COLO829 (cell line): ENCODE results near the gene SNAPC4.
"Not testable (repeated sequence)": the region's sequence is repeated elsewhere in the genome, so short reads cannot be mapped to it uniquely, and the experiment has no call there.

Experiments
- DNase-seq: peaks from one replicate; pipeline ENCODE4 v3.0.0; 2012; ENCODE audit warnings: low spot score

The SNAPC4 gene

DNA sequence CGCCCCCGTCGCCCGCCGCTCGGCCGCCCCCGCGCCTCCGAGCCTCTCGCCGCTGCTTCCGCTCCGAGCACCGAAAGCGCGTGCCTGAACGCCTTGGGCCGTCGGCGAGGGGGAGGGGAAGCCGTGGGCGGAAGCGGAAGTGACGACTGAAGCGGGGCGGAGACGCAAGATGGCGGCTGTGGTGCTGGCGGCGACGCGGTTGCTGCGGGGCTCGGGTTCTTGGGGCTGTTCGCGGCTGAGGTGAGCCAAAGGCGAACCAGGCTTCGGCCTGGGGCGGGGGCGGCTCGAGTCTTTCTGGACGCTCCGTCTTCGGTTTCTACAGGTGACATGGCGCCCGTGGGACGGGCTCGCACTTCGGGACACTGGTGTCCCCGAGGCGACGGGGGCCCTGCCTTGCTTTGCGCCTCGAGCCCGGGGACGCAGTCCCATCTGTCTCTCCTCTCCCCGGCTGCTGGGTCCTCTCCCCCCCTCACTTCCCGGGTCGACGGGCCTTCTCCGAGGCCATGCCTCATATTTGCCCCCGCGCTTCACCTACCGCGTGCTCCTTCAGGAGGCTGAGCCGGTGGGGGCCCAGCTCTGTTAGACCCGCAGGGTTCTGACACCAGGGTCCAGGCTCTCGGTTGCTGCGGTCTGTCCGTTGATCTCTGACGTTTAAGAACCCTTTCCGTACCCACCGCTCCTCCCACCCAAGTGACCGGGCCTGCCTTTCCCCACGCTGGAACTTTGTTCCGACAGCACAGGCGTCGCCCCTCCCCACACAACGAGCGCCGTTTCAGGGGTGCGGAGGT is 10.7 kb upstream of the SNAPC4 start, which contains the start of the genes ENTR1 and PMPCA:
ENTR1 (minus strand) TSS at position 115 of the 788 bp plus-strand sequence. CDS start 217 bp downstream, outside the sequence.
PMPCA (plus strand) TSS at position 159 of the 788 bp plus-strand sequence; CDS start at position 170, 11 bp downstream.
- peak; percentile 98 for DNase-seq

DNA sequence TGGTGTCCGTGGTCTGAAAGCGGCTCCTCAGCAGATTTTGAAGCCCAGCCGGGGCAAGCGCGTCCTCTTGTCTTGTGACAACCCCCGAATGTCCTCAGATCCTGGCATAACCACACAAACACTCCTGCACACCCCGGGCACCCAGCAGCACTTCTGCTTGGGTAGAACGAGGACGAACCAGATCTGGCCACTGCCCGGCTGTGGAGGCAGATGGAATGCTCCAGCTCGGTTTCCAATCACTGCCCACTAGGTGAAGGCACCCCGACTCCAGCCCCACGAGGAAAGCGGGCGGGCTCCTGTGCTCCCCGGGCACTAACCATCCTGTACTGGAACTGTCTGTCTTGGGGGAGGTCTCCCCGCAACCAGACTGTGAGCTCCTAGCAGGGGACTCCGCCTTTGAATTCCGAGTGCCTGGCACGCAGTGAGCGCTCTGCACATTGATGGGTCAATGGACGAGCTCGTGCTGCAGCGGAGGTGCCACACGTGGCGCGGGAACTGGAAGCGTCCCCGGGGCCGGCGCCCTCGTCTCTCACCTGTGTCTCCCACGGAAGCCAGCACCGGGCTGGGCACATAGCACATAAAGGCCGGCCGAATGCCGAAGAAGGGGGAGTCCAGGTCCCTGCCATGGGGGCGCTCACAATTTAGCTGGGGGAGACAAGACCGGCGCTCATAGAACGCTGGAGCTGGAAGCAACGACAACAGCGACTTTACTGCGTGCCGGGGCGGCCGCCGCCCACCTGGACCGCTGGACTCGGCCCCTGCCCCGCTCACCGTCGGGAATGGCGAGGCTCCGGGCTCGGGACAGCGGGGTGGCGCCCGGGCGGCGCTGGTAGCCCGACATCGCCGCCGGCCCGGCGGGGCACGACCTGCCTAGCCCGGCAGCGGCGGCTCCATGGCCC is 9.8 kb upstream of the SNAPC4 start:
- peak; percentile 51 for DNase-seq

DNA sequence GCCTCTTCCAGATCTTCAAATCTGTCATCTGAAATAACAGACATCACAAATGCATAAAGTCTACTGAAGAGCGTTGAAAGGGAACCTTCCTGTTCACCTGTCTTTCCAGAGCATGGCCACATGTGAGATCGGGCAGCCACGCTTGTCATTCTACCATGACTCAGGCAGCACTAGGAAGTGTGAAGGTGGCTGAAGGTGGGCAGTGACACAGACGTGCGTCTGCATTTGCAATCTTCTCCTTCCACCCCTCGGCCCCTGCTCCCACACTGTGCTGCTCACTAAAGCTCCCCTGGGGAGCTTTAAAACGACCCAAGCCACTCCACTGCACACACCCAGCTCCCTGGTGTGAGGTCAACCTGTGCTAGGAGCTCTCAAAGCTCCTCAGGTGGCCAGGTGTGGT is 7.9 kb upstream of the SNAPC4 start:
- DNase-seq = no peak

DNA sequence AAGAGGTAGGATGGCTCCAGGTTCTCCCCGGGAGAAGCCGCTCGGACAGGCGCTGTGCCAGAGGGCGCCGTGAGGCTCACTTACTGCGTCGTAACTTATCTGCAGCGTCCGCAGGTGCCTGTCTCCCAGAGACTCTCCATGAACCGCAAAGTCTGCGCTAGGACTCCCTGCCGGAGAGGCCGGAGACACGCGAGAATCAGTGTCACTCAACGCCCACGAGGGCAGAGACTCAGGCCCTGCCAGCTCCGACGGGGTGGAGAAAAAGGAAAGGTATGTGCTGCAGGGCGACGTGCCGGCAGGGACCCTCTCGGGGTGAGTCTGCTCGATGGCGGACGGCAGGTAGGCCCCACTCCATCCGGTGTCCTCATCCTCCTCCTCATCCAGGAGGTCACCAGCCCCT is 7.1 kb upstream of the SNAPC4 start:
- DNase-seq = not testable (repeated sequence)

DNA sequence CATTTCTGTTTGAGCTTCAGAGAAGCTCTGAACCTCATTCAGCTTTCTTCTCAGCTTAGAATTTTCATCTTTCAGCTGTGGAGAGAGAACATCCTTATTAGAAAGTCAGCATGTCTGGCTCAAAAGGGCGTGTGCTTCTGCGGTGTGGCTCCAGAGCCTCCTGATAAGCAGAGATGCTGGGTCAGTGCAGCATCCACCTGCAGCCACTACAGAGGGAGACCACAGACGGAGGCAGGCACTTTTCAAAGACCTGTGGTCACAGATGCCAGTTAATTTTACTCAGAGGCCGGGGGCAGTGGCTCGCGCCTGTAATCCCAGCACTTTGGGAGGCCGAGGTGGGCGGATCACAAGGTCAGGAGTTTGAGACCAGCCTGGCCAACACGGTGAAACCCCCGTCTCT is 5.9 kb upstream of the SNAPC4 start:
- DNase-seq = not testable (repeated sequence)

DNA sequence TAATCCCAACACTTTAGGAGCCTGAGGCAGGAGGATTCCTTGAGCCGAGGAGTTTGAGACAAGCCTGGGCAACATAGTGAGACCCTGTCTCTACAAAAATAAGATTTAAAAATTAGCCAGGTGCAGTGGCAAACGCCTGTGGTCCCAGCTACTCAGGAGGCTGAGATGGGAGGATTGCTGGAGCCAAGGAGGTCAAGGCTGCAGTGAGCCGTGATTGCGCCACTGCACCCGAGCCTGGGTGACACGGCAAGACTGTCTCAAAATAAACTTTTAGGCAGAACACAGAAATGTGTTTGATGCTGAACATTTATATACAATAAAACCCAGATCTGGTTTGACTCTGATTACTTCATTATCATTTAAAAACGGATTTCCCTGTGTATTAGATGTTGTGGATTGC is 5.5 kb upstream of the SNAPC4 start:
- no peak for DNase-seq

DNA sequence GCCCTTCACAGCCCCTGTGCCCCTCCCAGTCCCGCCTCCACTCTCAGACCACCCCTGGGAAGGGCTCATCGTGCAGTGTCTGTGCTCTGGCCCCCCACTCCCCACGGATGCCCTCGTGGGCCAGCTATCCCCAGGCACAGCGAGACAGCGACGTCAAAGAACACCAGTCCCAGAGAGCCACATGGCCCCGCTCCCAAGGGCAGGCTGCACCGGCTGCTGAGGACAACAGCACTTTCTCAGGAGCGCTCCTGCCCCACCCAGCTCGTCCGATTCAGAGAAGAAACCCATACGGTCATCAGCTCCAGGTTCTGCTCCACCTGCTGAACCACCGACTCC is 4.8 kb upstream of the SNAPC4 start:
- no peak for DNase-seq

DNA sequence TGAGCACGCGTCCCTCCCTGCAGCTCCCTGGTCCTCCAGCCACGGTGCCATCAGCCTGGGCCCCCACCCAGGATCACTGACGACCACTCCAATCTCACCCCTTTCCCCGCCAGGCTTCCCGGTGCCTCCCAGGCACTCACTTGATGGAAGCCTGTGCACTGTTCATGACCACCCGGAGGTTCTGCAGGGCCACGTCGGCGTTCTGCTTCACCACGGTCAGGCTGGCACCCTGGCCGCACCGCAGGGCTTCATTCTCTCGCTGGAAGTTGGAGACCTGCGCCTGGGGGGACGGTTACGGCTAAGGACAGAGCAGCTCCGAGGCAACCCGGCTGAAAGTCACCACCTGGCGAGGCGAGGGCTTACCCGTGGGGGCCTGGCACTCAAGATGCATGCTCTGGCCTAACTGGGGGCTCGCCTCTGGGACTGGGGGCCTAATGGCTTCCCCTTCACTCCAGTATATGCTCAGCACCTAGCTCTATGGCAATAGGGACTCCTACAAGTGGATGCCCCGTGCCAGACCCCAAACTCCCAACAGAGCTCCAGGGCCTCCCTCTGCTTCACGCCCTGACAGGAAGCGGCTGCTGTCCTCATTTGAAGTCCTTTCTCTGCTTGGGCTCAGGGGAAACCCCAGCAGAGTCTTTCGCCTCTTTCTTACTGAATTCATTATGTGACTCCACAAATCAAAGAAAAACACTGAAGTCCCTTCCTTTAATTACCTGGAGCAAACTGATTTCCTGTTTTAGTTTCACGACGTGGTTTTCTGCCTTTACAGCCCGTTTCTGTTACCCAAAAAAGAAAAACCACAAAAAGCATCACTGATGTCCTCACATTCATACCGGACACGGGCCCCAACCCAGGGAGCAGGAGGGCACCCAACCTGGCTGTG is 4.2 kb upstream of the SNAPC4 start:
- no peak for DNase-seq

DNA sequence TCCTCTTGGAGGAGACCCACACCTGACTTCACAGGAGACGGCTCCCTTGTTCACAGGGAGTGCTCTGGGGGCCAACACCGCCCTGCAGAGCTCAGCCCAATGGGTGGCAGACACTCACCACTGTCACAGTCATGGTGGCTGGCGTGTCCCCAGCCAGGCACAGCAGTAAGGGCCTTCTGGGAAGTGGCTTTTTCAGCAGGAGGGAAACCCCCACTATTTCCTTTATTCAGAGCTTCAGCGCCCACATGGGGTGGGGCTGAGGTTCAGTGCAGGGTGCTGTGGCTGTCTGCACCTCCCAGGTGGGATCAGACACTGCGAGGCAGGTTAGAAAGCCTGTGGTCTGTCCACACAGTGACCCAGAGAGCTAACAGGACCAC is 3.6 kb upstream of the SNAPC4 start:
- DNase-seq = no peak

DNA sequence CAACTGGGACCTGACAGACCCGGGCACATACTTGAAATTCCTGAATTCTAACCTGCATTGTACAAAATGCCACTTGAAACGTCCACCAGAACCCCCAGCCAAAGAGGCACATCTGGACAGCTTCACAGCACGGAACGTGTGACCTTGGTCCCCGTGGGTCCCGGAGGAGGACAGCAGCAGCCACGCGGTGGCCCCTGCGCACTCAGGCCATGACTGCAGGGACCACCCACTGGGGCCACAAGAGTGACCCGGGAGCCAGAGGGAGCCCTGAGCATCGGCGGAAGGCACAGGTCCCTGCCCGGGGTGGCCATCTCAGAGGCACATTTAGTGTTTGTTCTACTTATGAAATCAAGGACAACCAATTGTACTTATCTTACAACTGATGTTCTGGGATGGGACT is 2.1 kb upstream of the SNAPC4 start:
- no peak for DNase-seq

DNA sequence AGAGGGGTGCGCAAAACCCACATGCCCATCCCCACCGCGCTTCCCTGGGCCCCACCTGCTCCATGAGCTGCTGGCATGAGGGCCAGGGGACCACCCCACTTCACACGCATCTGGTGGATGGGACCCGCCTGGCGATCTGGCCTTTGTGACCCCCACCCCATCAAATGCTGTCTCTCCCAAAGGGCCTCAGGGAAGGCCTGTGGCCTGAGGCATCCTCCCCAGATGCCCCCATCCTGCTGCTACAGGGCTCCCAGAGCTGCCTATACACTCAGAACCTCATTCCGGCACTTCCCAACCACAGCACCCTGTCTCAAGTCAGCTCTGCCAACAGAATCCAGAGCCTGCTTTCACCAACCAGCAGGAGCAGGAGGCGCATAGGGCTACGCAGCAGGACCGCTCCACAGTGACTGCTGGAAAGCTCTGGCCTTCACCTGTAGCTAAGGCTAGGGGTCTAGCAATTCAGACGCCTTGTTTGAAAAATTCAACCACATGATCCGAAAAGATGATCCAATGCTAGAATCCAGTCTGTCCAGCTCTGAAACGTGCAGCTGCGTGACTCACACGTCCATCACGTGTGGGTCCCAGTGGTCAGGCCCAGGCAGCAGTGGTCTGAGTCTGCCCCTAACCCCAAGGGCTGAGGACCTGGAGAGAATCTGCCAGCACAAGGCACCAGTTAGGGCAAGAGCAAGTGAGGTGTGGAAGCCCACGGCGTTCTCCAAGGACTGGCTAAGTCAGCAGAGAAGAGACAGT is 1.4 kb upstream of the SNAPC4 start:
- DNase-seq = no peak

DNA sequence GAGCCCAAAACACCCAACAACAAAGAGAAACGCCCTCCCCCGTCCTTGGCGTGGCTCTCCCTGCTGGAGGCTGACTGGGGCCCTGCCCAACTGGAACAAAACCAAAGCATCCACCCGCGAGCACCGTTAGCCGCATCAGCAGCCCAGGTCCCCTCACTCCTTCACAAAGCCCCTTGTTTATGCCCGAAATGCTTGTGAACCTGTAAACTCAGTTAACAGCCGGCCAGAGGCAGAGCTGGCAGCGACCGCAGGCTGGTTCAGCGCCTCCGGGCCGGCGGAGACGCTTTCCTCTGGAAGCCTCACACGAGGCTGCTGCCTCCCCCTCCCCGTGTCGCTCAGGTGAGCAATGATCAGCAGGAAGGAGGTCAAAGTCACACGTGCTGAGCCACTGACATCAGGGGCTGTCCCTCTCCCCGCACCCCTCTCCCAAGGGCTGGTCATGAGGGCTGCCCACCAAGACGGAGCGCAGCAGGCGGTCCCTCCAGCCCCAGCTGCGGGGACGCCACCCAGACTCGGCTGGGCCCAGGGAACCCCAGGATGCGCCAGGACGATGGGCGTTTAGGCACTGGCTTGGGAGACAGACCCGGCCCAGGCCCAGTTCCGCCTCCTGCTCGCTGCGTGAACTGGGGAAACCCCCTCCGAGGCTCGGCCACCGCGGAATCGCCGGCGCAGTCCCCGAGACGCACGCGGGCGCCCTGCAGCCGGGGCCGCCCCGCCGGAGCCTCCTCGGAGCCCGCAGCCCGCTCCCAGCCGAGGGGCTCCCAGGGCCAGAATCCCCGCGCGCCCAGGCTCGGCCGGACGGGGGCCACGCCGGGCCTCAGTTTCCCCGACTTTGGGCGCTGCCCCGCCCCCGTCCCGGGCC is 563 bp downstream of the SNAPC4 start:
- no peak for DNase-seq

DNA sequence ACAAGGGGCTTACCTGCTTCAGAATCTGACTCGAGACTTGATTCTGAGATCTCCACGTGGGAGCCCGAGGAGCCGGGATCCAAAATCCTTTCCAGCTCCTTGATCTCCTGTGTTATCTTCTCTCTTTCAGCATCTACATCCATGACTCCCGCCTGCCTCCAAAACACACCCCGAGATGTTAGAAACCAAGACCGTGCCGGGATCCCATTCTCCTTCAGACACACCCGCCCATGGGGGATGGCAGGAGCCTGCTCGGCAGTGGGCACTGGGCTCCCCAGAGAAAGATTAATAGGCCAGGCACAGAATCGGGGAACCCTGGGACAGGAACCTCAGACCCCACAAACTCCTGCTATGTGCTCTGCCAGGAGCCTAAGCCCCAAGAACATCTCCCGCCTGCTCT is 1.7 kb downstream of the SNAPC4 start:
- DNase-seq = no peak

DNA sequence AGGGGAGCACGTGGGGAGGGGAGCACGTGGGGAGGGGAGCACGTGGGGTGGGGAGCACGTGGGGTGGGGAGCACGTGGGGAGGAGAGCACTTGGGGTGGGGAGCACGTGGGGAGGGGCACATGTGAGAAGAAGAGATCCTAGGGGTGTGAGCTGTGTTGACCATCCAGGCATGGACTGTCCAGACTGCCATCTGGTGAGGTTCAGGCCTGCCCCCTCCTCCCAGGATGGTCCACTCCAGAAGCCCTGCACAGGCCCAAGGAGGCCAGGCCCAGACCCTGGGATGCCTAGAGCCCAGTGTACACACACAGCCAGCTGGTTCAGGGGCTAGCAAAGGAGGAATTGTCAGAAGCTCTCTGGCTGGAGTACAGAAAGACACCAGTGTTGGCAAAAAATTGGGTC is 2.3 kb downstream of the SNAPC4 start:
- DNase-seq = no peak

DNA sequence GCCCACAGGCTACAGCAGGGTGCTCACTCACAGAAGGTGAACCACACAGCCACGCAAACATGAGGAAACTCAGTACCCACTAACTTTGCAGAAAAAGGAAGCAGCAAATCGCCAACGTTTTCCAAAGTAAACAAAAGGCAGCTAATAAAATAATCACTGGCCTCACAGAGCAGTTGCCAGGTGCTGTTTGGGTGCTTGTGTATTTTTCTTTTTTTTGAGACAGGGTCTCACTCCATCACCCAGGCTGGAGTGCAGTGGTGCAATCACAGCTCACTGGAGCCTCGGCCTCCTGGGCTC is 3.8 kb downstream of the SNAPC4 start:
- no peak for DNase-seq

DNA sequence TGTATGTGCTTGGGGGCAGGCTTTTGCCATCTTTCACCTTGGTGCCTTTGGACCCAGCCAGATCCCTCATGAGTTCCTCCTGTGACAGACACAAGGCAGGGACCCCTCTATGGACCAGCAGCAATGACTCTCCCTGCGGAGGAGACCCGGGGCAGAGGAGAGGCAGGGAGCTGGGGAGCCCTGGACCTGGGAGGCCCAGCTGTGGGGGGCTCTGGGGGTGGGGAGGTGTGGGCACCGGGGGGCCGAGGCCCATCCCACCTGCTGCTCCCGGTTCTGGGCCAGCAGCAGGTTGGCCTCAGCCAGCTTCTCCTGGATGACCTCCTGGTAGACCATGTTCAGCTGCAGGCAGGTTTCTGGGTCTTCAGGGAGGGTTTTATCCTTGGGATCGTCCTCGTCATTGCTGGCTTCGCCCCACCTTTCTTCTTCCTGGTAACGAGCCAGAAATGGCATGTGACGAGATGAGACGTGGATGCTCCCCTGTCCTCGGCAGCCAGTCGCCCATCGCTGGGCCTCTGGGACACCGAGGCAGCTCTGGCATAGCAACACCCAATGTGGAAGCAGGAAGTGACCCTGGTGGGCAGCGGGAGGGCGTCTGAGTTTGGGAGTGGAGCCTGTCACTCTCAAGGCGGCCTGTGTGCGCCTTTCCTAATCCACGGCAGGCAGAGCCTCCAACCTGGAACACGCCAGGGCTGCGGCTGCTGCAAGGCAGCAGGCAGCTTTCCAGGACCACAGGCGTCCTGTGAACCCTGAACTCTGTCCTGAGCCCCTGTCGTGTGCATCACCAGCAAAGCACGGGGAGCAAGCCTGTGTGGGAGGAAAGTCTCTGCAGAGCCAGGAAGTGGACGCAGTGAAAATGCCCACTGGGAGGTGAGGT is 4.4 kb downstream of the SNAPC4 start:
- DNase-seq = no peak

DNA sequence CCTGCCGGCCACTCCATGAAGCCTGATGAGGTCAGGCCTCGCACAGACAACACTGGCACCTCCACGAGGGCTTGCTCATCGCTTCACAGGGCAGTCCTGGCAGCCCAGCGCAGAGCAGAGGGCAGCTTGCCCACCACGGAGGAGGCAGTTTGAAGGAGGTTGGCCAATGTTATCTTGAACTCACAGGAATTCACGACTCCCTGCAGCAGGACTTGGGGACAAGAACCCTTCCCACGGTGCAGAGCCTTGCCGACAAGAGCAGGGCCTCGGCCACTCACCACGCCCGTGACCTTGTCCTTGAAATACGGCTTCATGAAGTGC is 5.0 kb downstream of the SNAPC4 start:
- DNase-seq = no peak

DNA sequence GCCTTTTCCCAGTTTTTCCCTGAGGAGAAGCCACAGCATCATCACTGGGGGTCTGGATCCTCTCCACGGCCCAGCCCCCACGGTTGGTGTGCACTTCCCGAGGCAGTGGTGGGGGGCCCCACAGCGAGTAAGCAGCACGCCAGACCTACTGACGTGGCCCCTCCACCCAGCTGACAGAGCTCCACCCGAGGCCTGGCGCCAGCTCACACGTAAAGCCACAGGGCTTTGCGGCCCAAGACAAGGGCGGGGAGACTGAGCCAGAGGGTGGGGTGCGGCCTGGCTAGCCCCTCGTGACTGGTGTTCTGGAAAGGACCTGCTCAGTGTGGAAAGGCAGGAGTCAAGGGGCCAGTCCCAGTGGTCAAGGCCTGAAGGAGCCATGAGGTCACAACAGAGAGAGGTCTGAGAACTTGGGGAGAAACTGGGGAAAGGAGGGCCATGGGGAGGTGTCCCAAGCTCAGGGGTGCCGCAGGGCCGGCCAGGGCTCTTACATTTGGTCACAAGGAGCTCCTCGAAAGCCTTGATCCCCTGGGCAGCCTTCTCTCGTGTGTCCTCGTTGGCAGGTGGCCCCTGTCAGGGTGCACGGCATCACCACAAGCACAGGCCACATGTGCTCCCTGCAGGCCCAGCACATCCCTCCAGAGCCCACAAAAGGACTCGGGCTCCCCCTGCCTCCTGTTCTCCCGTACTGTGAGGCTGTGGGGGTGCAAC is 5.5 kb downstream of the SNAPC4 start:
- no peak for DNase-seq

DNA sequence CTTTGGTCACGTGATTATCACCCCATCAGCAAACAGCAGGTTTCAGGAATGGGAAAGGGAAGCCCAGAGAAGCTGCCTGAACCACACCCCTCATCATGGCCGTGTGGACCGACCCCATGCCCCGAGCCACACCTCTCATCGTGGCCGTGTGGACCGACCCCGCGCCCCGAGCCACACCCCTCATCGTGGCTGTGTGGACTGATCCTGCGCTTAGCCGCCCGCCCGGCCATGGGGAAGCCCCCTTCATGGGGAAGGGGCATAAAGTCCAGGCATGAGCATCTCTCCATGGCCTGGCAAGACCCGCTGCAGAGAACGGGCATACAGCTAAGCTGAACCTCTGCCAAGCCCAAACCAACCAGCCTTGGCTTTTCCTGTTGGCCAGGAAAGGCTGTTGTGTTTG is 6.4 kb downstream of the SNAPC4 start:
- DNase-seq = no peak
